ENCODE results near the gene STN1. TPM values are rescaled to one million over a fixed set of nuclear protein-coding genes. Genes with fewer than 3 reads are reported as not detected.

STN1 gene
- total RNA-seq, 1 experiment from 2014 or later, result 74.7 TPM

- no peak for DNase-seq (ENCODE audit: low read depth, low spot score)
- TF ChIP-seq ZBTB33 (IDR thresholded peaks at IDR 0.05; ENCODE audit: extremely low read depth, insufficient replicate concordance, low read length) (no peak), SIN3A (IDR thresholded peaks at IDR 0.05; ENCODE audit: low read depth) (no peak), ATF3 (IDR thresholded peaks at IDR 0.05) (no peak), ZNF274 (IDR thresholded peaks at IDR 0.05; ENCODE audit: low read depth, low read length) (no peak), REST (IDR thresholded peaks at IDR 0.05; ENCODE audit: low read depth) (no peak), SP1 (IDR thresholded peaks at IDR 0.05; ENCODE audit: low read depth) (no peak), POLR2A (IDR thresholded peaks at IDR 0.05; ENCODE audit: borderline replicate concordance, extremely low read depth, insufficient read depth, insufficient read length) (no peak)
- Histone ChIP-seq H3K4me3 (replicated peaks in 1 of 2; ENCODE audit: low read depth in 1 of 2, low read length in 2 of 2) (no peak overlapping the region), H3K4me2 (ENCODE audit: low read length) (no peak overlapping the region), H3K4me1 (ENCODE audit: control insufficient read depth in 1 of 2, insufficient read depth in 2 of 2, low read length in 2 of 2) (0 out of 4 replicates have a peak, but pooled peaks cover 0 to 4% of the 10 kb centered on the region in 2 experiments), H3K9ac (ENCODE audit: low read length) (no peak overlapping the region), H3K27ac (ENCODE audit: low read depth, low read length) (no peak overlapping the region), H3K9me2 (ENCODE audit: insufficient read depth) (no peaks in the 10 kb centered on the region), H3K27me3 (ENCODE audit: insufficient read depth, low read length) (no peaks in the 10 kb centered on the region), H2AFZ (ENCODE audit: low read depth, low read length, poor library complexity, severe bottlenecking) (peak overlapping the region; percentile 63), H3K9me3 (ENCODE audit: control insufficient read depth in 1 of 2, insufficient read depth in 1 of 2, low read depth in 1 of 2, low read length in 2 of 2) (no peaks in the 10 kb centered on the region), H3K36me3 (ENCODE audit: control insufficient read depth in 1 of 2, insufficient read depth in 2 of 2, low read length in 2 of 2) (no peaks in the 10 kb centered on the region), H3K79me2 (ENCODE audit: insufficient read depth, low read length) (no peaks in the 10 kb centered on the region), H4K20me1 (ENCODE audit: insufficient read depth) (no peaks in the 10 kb centered on the region)
- RAD21 ChIA-PET (ENCODE audit: low non-redundant PET in 1 of 2, low total read pairs in 2 of 2, uncharacterized antibody in 2 of 2, unreplicated experiment in 2 of 2), result no interaction called here
- CTCF ChIA-PET, result no interaction called here
- ATAC-seq, result no peak
- POLR2A ChIA-PET, result no interaction called here
- intact Hi-C loops (cut with micrococcal nuclease), result no loop called here
- no TSS peak for BruUV-seq (replicated peaks)
These were observed 12.5 kb upstream of the STN1 start for GRCh38 chr10:103930449-103930848.
